NCI-H1417 (cell line): ENCODE data around the gene FGR.
"Not testable (repeated sequence)": the region's sequence is repeated elsewhere in the genome, so short reads cannot be mapped to it uniquely, and the experiment has no call there.

Experiments
- DNase-seq, 3 experiments: peaks; one replicate each; lab custom pipeline; 2025; lab: John Stamatoyannopoulos, UW

FGR gene

DNA sequence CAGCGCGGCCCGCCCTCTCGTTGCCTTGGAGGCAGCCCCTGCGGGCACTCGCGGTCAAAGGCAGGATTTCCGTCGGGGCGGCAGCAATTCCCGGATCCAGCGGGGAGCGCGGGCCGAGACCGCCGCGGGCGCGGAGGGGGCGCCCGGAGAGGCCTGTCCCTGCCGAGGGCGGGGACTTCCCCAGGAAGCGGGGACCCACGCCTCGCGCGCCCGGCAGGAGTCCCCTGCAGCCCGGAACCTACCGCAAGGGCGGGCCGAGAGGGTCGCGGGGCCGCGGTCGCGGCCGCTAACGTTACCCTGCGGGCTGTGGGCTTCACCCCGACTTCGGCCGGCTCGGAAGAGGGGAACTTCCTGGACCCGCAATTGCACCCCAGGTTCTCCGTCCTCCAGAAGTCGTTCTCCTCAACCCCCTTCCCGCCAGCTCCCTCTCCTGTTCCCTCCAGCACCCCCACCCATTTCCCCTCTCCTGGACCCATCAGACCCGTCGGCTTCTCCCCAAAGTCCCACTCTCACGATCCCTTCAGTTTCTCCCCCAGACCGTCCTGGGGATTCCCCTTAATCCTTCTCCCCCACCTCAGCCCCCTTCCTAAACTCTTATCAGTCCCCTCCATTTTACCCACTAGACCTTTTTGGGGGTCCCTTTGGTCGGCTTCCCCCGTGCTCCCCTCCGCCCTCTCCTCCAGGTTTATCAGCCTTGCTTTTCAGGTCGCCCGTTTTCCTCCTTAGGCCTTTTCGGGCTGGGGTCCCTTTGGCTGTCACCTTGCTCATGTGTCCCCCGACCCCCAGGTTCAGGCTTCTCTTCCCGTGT is 604 bp downstream of the FGR start:
- peak in 2 of 3 experiments; percentile 22 for DNase-seq

DNA sequence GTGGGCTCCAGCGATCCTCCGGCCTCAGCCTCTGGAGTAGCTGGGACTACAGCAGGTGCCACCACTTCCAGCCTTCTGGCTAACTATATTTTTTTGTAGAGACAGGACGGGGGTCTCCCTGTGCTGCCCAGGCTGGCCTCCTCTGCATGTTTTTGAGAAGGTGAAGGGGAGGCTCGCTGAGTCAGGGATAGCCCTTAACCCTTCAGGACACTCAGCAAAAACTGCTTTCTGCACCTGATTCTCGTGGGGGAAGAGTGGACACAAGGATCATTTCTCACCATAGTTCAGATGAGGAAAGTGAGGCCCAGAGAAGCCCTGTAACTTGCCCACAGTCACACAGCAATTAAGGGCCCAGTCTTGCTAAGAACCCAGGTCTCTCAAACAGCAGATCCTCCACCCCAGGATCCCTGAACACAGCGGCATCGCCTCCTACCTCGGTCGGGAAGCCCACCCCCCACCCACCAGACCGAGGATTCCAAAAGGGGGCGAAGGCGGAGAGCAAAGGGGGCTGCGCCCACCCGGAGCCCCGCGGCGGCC is 1.3 kb downstream of the FGR start:
- no peak for DNase-seq

DNA sequence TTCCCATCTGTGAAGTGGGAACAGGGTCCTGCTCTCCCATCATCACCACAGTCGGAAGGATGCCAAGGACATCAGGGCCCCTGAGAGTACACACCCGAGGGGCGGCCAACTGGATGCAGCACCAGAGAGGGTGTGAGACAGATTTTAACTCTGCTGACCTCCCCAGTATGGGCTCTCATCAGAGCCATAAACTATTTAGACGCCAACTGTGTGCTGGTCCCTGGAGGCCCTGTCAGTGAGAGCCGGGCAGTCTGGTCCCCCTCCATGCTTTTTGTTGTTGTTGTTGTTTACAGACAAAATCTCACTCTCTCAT is 1.7 kb downstream of the FGR start:
- no peak for DNase-seq

DNA sequence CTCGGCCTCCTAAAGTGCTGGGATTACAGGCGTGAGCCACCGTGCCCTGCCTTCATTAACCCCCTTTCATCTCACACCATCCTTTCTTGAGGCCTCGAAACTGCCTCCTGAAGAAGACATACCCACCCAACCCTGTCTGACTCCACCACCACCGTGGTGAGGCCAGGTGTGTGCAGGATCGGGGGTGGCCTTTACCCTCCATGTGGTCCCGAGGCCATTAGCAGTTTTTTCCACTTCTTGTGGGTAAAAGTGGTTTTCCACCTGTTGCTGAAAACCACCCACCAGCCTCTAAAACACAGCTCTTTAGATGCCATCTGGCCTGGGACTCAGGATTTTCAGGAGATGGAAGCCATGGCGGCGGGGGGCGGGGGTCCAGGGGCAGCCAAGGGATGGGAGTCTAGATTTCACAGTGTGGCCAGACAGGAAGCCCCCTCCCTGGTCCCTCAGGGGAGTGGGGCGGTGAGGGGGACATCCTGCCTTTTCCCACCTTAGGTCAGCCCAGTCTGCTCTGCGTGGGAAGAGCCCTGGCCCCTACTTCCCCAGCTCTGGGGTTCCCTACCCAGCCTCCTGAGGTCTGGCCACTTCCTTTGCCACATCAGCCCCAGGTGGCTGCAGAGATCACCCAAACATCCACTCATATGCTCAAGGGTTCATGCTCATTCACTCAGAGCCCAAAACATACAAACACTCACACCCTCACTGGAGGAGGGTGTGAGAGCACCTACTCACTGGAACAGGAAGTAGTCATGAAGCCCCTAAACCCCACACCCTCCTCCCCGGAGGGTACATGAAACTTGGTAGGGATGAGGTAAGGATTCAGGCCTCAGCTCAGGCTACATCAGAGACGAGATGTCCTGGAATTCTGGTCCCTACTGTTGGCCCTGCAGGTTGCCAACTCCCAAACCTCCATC is 2.3 kb downstream of the FGR start:
- DNase-seq: no peak

DNA sequence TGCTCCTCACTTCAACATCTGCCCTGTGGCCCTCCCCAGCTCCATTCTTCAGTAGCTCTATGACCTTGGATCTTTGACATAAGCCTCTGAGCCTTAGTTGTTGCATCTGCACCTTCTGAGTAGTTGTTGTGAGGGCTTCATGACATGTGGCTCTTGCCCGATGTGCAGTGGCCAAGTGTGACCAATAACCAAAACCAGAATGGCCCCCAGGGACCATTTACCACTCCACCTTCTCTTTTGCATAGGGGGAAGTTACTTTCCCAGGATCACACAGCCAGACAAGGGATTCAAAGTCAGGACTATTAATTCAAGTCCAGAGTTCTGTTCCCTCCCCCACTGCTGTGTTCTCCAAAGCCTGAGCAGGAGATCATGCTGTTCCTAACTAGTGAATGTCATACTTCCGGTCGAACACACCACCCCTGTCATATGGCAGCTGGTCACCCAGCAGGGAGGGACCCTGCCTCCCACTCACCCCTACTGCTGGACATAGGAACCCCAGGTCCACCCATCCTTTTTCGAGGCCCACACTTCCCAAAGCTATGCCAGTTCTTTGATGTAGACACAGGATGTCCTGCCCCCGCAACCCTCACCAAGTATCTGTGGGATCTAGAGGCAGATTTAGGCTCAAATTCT is 4.0 kb downstream of the FGR start:
- no peak for DNase-seq

DNA sequence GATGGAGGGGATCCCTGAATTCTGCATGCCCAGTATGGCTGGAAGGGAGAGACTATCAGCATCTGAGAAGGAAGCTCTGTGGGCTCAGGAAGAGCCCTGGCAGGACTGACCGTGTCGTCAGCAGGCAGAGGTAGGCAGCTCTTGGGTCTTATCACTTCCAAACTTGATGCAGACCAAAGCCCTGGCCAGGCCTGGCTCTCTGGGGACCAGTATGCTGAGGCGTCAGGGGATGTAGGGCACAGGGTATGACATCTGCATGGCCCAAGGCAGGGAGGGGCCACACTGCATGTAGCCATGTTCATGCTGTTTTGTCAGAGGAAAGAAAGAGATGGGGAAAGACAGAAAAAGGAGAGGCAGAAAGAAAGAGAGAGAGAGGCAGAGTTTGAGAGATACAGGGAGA is 6.3 kb downstream of the FGR start:
- no peak for DNase-seq

DNA sequence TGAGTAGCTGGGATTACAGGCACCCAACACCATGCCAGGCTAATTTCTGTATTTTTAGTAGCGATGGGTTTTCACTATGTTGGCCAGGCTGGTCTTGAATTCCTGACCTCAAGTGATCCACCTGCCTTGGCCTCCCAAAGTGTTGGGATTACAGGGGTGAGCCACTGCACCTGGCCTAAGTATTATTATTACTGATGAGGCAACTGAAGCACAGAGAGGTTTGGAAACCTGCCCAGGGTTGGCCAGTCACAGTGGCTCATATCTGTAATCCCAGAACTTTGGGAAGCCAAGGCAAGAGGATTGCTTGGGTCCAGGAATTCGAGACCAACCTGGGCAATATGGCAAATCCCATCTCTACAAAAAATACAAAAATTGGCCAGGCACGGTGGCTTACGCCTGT is 7.3 kb downstream of the FGR start:
- not testable (repeated sequence) for DNase-seq

DNA sequence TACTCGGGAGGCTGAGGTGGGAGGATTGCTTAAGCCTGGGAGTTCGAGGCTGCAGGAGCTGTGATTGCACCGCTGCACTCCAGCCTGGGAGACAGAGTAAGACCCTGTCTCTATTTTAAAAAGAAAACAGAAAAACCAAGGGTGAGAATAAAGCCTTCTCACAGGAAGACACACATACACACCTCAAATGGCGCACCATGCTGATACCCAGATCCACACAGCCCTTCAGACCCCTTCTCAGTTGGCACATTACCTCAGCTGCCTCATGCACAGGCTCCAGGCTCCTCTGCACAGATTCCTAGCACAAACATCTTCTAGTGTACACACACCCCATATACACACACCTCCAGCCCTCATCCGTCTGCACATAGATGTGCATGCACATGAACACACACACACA is 7.9 kb downstream of the FGR start:
- no peak for DNase-seq

DNA sequence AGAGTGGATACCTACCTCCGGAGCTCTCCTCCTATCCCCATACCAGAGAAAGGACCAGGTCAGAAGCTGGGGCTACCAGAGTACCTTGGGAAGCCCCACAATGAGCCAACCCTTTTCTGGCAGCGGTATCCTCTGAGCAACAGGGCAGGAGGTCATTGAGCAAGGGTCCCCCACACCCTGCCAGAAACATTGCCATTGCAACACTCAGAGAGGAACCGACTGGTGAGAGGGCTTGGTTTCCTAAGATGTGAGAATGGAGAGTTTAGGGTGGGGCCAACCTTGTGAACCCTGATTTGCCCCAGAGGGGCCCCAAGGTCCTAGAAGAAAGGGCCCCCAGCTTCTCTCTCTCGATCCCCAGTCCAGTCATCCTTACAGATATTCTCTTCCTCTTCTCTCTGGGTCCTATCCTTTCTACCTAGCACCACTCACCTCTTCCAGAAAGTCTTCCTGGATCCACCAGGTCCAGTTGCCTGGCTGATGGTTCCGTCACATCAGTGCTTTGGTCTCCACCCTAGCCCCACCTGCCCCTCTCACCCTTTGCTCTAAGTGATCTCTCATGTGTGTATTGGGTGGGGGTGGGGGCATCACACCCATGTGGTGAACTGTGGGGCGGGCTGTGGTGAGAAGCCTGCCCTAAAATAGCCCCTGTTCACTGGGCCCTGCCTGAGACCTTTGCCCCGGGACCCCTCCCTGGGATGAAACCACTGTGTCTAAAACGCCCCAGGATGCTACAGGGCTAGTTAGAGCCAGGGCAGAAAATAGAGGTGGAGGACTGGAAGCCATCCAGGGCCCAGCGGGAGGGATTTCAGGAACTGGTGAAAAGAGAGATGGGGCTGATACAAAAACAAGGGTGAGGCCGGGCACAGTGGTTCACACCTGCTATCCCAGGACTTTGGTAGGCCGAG is 8.7 kb downstream of the FGR start:
- DNase-seq: no peak

DNA sequence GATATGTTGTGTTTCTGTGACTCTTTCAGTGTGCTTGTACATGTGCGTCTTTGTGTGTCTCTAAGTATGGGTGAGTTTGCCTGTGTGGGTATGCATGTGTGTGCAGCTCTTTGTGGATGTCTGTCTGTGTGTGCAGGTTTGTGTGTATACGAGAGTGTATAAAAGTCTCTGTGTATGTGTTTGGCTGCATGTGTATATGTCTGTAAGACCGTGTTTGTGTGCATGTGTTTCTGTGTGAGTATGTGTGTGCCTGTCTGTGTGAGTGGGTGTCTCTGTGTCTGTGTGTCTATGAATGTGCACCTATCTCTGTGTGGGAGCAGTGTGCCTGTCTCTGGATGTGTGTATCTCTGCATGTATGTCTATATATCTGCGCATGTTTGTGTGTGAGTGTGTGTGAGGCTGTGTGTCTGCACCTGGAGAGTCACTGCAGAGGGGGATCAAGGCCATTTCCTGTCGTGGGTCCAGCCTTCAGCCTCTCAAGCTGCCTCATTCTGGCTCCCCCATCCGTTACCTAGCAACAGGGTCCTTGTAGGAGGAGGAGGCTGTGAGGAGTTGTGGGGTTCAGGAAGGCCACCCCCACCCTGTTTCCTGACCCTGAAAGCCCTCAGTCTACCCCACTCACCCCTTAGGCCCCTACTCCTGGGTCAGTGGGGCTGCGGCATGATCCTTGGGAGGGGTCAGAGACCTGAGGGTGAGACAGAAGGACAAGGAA is 10.4 kb downstream of the FGR start:
- DNase-seq: peak in 2 of 3 experiments; percentile 54 to 80

DNA sequence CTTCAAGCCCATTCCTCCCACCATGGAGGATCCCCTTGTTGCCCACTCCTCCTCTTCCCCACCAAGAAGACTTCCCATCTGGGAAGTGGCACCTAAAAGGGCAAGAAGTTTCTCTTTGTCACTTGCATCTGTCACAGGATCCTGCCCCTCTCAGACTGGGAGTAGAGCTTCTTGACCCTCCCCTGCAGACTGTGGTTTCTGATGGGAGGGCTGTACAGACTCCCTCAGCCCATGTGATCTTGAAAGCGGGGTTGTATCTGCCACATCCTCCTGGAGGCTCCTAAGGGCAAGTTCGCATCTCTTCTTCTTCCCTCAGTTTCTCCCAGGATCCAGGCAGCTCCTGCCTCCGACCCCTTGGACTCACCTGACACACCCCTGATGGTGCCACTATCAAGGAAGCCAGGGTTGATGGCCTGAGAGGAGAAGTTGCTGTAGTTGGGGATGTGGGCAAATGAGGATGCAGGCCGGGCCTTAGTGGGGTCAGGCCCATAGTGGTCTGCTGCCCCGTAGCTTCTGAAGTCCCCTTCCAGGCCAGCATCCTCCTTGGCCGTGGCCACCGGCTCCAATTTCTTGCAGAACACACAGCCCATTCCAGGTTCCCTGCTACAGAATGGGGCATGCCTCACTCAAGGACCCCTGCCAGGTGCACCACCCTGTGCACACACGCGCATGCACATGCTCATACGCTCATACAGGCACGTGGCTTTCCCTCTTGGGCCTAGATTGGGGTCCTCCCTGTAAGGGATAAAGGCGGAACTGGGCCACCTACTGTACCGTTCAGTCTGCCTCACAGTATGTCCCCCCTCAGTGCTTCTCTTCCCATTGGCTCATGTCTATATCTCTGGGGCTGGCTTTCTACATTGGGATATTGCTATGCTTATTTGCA is 11.4 kb downstream of the FGR start:
- DNase-seq: no peak

DNA sequence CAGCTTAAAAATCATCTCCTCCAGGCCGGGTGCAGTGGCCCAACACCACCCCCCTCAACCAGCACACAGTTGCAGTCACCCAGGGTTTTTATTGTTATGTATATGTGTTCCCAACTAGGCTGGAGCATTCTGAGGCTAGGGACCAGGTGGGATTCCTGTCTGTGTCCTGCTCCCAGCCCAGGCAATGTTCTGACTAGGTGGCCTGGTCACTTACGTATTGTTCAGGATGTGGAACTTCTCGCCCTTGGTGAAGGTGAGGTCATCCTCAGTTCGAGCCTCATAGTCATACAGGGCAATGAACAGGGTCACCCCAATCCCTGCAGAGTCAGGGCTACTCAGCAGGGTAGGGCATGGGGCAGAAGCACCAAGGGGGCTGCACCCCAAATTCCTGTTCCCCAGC is 12.2 kb downstream of the FGR start:
- no peak for DNase-seq

DNA sequence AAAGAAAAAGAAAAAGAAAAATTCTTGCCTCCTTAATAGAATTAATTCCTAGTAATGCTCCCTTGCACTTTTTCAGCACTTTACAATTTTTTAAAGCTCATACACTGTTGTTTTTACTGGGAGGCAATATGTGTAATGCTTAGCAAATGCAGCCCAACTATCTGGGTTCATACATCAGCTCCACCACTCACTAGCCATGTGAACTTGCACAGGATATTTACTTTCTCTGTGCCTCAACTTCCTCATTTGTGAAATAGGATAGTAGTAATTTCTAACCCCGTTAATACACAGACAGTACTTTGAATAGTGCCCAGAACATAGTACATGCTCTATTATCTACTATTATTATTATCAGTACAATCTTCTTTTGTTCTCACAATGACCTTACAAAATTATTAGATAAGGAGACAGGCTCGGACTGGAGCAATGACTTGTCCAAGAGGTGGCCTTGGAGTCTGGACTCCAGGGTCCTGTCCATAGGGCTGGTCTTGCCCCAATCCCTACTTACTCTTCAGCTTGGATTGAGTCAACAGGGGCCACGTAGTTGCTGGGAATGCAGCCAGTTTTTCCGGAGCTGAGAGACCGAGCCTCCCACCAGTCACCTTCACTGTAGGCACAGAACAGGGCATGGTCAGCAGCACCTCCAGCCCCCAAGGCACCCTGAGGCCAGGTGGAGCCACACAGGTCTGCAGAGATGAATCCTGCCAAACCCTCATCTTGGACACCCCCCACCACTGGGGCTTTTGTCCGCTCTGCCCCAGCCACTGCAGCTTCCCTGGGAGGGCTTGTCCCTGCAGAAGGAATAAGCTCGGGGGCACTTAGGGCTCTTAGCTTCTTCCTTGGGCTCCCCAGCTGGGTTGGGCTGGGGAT is 13.7 kb downstream of the FGR start:
- DNase-seq: no peak

DNA sequence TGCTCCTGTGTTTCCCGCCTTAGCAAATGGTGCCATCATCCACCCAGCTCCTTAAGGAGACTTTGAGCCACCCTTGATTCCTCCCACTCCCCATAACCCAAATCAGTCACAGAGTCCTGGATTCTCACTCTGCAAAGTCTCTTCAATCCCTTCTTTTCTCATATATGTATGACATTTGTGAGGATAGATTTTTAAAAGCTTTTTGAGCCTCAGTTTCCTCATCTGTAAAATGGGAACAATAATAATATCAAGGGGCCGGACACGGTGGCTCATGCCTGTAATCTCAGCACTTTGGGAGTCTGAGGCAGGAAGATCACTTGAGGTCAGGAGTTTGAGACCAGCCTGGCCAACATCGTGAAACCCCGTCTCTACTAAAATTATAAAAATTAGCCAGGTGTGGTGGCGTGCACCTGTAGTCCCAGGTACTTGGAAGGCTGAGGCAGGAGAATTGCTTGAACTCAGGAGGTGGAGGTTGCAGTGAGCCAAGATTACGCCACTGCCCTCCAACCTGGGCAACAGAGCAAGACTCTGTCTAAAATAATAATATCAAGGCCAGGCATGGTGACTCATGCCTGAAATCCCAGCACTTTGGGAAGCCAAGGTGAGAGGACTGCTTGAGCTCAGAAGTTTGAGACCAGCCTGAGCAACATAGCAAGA is 15.1 kb downstream of the FGR start:
- not testable (repeated sequence) for DNase-seq

DNA sequence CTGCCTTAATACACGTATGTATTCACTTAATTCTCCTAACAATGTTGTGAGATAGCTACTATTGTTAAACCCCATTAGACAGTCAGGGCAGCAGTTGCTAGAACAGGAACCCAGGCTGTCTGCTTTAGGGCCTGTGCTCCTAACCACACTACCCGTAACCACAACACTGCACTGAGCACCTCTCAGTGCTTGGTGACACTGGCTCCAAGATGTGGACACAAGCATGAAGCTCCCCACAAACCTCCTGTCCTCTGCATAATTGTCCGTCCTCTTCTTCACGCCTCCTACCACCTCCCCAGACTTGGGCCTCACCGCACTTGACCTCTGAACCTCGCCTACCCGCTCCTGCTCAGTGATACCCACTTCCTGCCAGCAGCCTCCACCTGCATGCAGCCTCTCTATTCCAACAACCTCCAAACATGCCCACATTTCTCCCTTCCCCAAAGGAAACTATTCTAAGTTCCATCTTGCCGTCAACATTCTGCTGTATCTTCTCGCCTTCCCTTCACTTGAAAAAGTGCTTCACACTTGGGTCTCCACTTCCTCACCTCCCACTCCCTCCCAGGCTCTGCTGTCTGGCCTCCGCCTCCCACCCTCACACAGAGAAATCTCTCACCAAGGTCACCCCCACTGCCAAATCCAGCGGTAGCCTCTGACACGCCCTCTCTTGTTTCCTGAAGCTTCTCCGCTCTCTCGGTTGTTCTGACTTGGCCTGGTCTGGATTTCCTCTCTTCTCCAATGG is 16.5 kb downstream of the FGR start:
- DNase-seq: no peak

DNA sequence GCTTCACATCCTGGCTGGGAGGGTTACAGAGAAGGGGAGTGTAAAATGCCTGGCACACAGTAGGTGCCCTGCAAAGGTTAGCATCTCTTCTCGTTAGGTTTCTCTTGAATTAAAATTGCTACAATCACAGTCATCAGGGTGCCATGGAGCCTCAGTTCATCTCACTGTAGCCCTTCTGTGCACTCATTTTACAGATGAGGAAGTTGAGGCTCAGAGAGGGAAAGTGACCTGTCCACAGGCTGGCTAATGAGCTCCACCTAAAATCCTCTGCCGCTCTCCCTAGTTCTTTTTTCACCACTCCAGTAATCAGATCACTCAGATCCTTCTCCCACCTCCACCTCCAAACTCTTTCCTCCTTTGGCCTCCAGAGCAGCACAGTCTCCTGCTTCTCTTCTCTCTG is 17.6 kb downstream of the FGR start:
- no peak for DNase-seq

DNA sequence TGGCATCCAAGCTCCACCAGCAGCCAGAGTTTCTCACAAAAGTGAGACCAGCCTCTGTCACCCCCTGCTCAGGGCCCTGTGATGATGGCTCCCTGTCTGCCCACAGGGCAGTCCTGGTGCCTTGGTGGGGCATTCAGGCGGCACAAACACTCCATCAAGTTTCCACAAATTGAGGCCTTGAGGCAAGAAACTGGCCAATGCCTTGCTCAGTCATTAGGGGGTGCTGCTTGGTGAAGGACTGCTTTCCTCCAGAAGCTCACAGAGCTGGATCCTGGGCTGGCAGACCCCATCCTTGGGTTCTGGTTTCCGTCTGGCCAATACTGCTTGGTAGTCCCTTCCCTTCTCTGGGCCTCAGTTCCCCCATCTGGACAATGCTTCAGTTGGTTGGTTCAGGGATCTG is 18.5 kb downstream of the FGR start:
- no peak for DNase-seq
